Neural cell (in vitro differentiated cells): ENCODE results near the gene FCRLB. TPM values are rescaled to one million over a fixed set of nuclear protein-coding genes. Genes with fewer than 3 reads are reported as not detected.

Source experiments
- H2AFZ ChIP-seq: fragments of 200-600, 300-800 bp; sonication (generic), shearing (Covaris generic); 2 replicates; pipeline ENCODE4 v1.6.0; 2014; ENCODE audit warnings: low read depth, mild to moderate bottlenecking, antibody characterized with exemption, low read length, moderate library complexity
- H3F3A ChIP-seq: fragments of 200-600 bp; shearing (Covaris generic); 2 replicates; pipeline ENCODE4 v1.6.1; 2016; ENCODE audit warnings: mild to moderate bottlenecking, moderate library complexity, mixed read lengths, antibody characterized with exemption, low read length; ENCODE audit not compliant: insufficient read depth, poor library complexity, severe bottlenecking
- H3K27ac ChIP-seq: fragments of 200-600, 300-800 bp; sonication (generic), shearing (Covaris generic); 2 replicates; pipeline ENCODE4 v1.5.1; 2014; ENCODE audit warnings: mild to moderate bottlenecking, low read length, moderate library complexity
- H3K27me3 ChIP-seq: fragments of 300-800, 200-600 bp; sonication (generic), shearing (Covaris generic); 2 replicates; pipeline ENCODE4 v1.6.0; 2014; ENCODE audit warnings: mild to moderate bottlenecking, low read depth, low read length, moderate library complexity; ENCODE audit not compliant: insufficient read depth
- H3K36me3 ChIP-seq: fragments of 300-800, 200-600 bp; sonication (generic), shearing (Covaris generic); 2 replicates; pipeline ENCODE4 v1.5.1; 2014; ENCODE audit warnings: mild to moderate bottlenecking, antibody characterized with exemption, low read length, moderate library complexity; ENCODE audit not compliant: insufficient read depth
- H3K4me2 ChIP-seq: fragments of 300-800, 200-600 bp; sonication (generic), shearing (Covaris generic); 2 replicates; pipeline ENCODE4 v1.6.0; 2014; ENCODE audit warnings: mild to moderate bottlenecking, low read length
- H3K4me3 ChIP-seq: fragments of 300-800, 200-600 bp; sonication (generic), shearing (Covaris generic); 2 replicates; pipeline ENCODE4 v1.5.1; 2014; ENCODE audit warnings: mild to moderate bottlenecking, low read length, moderate library complexity
- H3K79me2 ChIP-seq: fragments of 200-600 bp; shearing (Covaris generic); replicated peaks from 2 replicates; pipeline ENCODE4 v1.6.0; 2014; ENCODE audit warnings: mild to moderate bottlenecking, low read length, moderate library complexity; ENCODE audit not compliant: insufficient read depth
- H3K9ac ChIP-seq: fragments of 300-800, 200-600 bp; sonication (generic), shearing (Covaris generic); 2 replicates; pipeline ENCODE4 v1.6.1; 2016; ENCODE audit warnings: mild to moderate bottlenecking, low read length, mixed read lengths
- H3K9me2 ChIP-seq: fragments of 200-600 bp; shearing (Covaris generic); 2 replicates; pipeline ENCODE4 v1.6.1; 2016; ENCODE audit warnings: mild to moderate bottlenecking, low read length, mixed read lengths; ENCODE audit not compliant: insufficient read depth
- H3K9me3 ChIP-seq: fragments of 200-600, 300-800 bp; sonication (generic), shearing (Covaris generic); 2 replicates; pipeline ENCODE4 v1.6.1; 2016; ENCODE audit warnings: mild to moderate bottlenecking, mixed run types, low read length, moderate library complexity, mixed read lengths
- H4K20me1 ChIP-seq: fragments of 200-600 bp; shearing (Covaris generic); 2 replicates; pipeline ENCODE4 v1.6.1; 2016; ENCODE audit warnings: mild to moderate bottlenecking, mixed run types; ENCODE audit not compliant: insufficient read depth
- EP300 ChIP-seq: fragments of 450-650 bp; conservative IDR thresholded peaks from 2 replicates; pipeline ENCODE4 v1.6.1; 2014; ENCODE audit warnings: antibody characterized with exemption, mild to moderate bottlenecking, moderate library complexity; ENCODE audit not compliant: poor library complexity, severe bottlenecking
- EZH2 ChIP-seq: fragments of 200-600, 300-800 bp; shearing (Covaris generic), sonication (generic); IDR thresholded peaks from 2 replicates; pipeline ENCODE4 v1.6.1; 2014; ENCODE audit warnings: antibody characterized with exemption, low read length, borderline replicate concordance, mild to moderate bottlenecking; ENCODE audit not compliant: insufficient read depth, poor library complexity, severe bottlenecking
- MXI1 ChIP-seq: fragments of 450-650 bp; conservative IDR thresholded peaks from 2 replicates; pipeline ENCODE4 v1.6.1; 2014; ENCODE audit warnings: antibody characterized with exemption, mild to moderate bottlenecking; ENCODE audit not compliant: poor library complexity, severe bottlenecking
- POLR2AphosphoS5 ChIP-seq: IDR thresholded peaks from 2 replicates; pipeline ENCODE4 v1.6.1; 2012
- RAD21 ChIP-seq: fragments of 450-650 bp; conservative IDR thresholded peaks from 2 replicates; pipeline ENCODE4 v1.6.1; 2014; ENCODE audit warnings: antibody characterized with exemption, mild to moderate bottlenecking, moderate library complexity
- SMC3 ChIP-seq: fragments of 450-650 bp; conservative IDR thresholded peaks from 2 replicates; pipeline ENCODE4 v1.6.1; 2014; ENCODE audit warnings: antibody characterized with exemption, mild to moderate bottlenecking, moderate library complexity; ENCODE audit not compliant: poor library complexity
- TAF1 ChIP-seq: IDR thresholded peaks from 2 replicates; pipeline ENCODE4 v1.6.1; 2012; ENCODE audit warnings: low read depth
- polyA plus RNA-seq: library from polyadenylated mRNA; depleted of rRNA; stranded (reverse); fragments of >200 nt; gene quantifications from 2 replicates; pipeline ENCODE4 v1.2.3, GENCODE V29; 2014
- TF ChIP-seq, protein P1 (sequence below): fragments of 450-650 bp; IDR thresholded peaks from 2 replicates; pipeline ENCODE4 v1.5.1; 2014; ENCODE audit warnings: antibody characterized with exemption, mild to moderate bottlenecking, moderate library complexity; ENCODE audit not compliant: poor library complexity, severe bottlenecking
- TF ChIP-seq, protein P2 (sequence below): IDR thresholded peaks from 2 replicates; pipeline ENCODE4 v1.6.1; 2012; ENCODE audit warnings: borderline replicate concordance

FCRLB gene
- polyA plus RNA-seq, 1 donor from 2014 or later, result 0.45 TPM

DNA sequence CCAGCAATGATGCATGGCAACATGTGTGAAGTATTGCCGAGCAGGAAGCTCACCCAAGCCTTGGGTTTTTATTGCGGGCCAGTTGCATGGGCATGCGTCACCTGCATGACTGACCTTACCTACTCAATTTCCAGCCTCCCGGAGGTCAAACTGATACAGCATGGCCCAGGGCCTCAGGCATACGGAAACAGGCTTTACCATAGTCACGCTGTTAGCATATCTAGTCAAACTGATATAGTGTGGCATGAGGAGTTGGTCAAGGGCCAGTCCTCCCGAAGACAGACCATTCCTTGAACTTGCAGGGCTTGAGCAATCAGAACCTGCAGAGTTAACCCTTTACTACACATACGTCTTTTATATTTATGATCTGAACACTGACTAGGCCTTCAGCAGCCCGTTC lies 21.9 kb downstream of the FCRLB start:
- no peaks in the 10 kb centered on the region for H3K79me2 ChIP-seq
- H3K9me2 ChIP-seq, result no peaks in the 10 kb centered on the region
- H2AFZ ChIP-seq, result no peak overlapping the region
- no peaks in the 10 kb centered on the region for H4K20me1 ChIP-seq
- H3K36me3 ChIP-seq, result no peaks in the 10 kb centered on the region
- no peak overlapping the region for H3K27ac ChIP-seq
- H3K4me2 ChIP-seq, result no peak overlapping the region
- H3F3A ChIP-seq, result no peaks in the 10 kb centered on the region
- H3K9me3 ChIP-seq, result no peaks in the 10 kb centered on the region
- no peak overlapping the region for H3K4me3 ChIP-seq
- TF ChIP-seq EZH2 (no peak), POLR2AphosphoS5 (no peak), TAF1 (no peak), RAD21 (no peak)
- TF ChIP-seq, protein P1, sequence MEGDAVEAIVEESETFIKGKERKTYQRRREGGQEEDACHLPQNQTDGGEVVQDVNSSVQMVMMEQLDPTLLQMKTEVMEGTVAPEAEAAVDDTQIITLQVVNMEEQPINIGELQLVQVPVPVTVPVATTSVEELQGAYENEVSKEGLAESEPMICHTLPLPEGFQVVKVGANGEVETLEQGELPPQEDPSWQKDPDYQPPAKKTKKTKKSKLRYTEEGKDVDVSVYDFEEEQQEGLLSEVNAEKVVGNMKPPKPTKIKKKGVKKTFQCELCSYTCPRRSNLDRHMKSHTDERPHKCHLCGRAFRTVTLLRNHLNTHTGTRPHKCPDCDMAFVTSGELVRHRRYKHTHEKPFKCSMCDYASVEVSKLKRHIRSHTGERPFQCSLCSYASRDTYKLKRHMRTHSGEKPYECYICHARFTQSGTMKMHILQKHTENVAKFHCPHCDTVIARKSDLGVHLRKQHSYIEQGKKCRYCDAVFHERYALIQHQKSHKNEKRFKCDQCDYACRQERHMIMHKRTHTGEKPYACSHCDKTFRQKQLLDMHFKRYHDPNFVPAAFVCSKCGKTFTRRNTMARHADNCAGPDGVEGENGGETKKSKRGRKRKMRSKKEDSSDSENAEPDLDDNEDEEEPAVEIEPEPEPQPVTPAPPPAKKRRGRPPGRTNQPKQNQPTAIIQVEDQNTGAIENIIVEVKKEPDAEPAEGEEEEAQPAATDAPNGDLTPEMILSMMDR, result no peak
- no peaks in the 10 kb centered on the region for H3K27me3 ChIP-seq
- H3K9ac ChIP-seq, result no peak overlapping the region

DNA sequence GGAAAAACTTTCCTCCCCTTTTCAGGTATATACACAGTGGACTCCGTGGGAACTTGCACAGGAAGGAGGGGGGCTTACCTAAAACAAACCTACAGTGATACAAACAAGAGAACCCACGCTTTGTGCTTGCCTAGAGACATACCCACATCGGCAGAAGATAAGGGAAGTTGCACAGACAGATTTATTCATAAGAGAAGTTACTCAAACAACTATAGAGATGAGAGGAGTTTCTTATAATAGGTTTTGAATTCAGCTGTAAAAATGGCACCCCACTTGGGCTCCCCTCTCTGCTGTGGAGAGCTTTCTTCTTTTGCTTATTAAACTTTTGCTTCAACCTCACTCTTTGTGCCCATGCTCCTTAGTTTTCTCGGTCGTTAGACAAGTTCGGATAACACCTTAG lies 26.5 kb downstream of the FCRLB start:
- no peaks in the 10 kb centered on the region for H3K27me3 ChIP-seq
- H2AFZ ChIP-seq, result no peak overlapping the region
- peaks cover 19% of the 10 kb centered on the region for H3K79me2 ChIP-seq
- H4K20me1 ChIP-seq, result no peaks in the 10 kb centered on the region
- H3K9me3 ChIP-seq, result no peaks in the 10 kb centered on the region
- no peak overlapping the region for H3K4me2 ChIP-seq
- no peaks in the 10 kb centered on the region for H3F3A ChIP-seq
- no peaks in the 10 kb centered on the region for H3K9me2 ChIP-seq
- H3K4me3 ChIP-seq, result no peak overlapping the region
- no peak overlapping the region for H3K9ac ChIP-seq
- no peaks in the 10 kb centered on the region for H3K36me3 ChIP-seq
- TF ChIP-seq TAF1, result no peak
- TF ChIP-seq, protein P2, sequence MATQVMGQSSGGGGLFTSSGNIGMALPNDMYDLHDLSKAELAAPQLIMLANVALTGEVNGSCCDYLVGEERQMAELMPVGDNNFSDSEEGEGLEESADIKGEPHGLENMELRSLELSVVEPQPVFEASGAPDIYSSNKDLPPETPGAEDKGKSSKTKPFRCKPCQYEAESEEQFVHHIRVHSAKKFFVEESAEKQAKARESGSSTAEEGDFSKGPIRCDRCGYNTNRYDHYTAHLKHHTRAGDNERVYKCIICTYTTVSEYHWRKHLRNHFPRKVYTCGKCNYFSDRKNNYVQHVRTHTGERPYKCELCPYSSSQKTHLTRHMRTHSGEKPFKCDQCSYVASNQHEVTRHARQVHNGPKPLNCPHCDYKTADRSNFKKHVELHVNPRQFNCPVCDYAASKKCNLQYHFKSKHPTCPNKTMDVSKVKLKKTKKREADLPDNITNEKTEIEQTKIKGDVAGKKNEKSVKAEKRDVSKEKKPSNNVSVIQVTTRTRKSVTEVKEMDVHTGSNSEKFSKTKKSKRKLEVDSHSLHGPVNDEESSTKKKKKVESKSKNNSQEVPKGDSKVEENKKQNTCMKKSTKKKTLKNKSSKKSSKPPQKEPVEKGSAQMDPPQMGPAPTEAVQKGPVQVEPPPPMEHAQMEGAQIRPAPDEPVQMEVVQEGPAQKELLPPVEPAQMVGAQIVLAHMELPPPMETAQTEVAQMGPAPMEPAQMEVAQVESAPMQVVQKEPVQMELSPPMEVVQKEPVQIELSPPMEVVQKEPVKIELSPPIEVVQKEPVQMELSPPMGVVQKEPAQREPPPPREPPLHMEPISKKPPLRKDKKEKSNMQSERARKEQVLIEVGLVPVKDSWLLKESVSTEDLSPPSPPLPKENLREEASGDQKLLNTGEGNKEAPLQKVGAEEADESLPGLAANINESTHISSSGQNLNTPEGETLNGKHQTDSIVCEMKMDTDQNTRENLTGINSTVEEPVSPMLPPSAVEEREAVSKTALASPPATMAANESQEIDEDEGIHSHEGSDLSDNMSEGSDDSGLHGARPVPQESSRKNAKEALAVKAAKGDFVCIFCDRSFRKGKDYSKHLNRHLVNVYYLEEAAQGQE, result no peak
- TF ChIP-seq, protein P1, result no peak
- TF ChIP-seq MXI1, result no peak
- no peak for TF ChIP-seq RAD21
- no peak for TF ChIP-seq EZH2
- no peak for TF ChIP-seq POLR2AphosphoS5
- no peak for TF ChIP-seq EP300
- no peak for TF ChIP-seq SMC3
- H3K27ac ChIP-seq, result no peak overlapping the region
